ENCODE results near the gene MKKS.
A peak's percentile ranks its signal among the peaks of the same experiment; 100 is the strongest.

Gene MKKS

DNA sequence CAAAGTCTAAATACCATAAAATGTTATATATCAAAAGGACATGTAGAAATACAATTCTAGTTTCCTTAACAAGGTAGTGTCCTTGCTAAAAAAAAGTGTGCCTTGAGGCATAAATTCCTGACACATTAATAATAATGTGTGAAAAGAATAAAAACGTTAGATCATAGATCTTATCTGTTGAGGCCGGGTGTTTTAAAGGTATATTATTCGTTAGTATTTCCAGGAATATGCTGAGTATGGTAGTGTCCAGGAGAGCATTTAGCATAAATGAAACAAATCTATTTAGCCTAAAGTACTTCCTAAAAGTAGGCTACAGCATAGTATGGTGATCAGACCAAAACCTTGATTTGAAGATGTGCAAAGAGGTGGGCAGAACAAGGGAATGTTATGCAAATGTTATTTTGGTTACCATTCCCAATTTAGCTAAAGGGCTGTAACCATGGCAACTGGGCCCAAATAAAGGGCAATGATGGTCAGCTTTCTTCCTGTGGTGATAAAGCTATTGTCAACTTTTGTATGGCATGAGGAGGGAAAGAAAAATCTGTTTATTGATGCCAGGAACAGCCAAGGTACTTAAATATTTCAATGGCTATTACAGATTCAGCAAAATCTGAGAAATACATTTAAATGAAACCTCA, 18.9 kb downstream of the MKKS start:
- H3K9ac ChIP-seq (ENCODE audit: insufficient read length, low read depth): no peak overlapping the region
- no peak overlapping the region for H3K4me3 ChIP-seq (ENCODE audit: insufficient read length, low read depth)
- TF ChIP-seq ZNF274 (IDR thresholded peaks at IDR 0.05; ENCODE audit: low read depth, low read length): no peak
- no peak for TF ChIP-seq YY1 (IDR thresholded peaks at IDR 0.05; ENCODE audit: insufficient read depth, insufficient read length)
- no peaks in the 10 kb centered on the region for H3K27me3 ChIP-seq (ENCODE audit: insufficient read depth, insufficient read length)
- no peaks in the 10 kb centered on the region for H3K4me1 ChIP-seq (ENCODE audit: insufficient read depth, insufficient read length)
- no peaks in the 10 kb centered on the region for H3K9me3 ChIP-seq (ENCODE audit: insufficient read depth, low read length)
- peak; percentile 52 for DNase-seq (ENCODE audit: low read depth, low spot score)
- peaks cover 39% of the 10 kb centered on the region for H3K36me3 ChIP-seq (ENCODE audit: insufficient read depth, insufficient read length, low read length)

DNA sequence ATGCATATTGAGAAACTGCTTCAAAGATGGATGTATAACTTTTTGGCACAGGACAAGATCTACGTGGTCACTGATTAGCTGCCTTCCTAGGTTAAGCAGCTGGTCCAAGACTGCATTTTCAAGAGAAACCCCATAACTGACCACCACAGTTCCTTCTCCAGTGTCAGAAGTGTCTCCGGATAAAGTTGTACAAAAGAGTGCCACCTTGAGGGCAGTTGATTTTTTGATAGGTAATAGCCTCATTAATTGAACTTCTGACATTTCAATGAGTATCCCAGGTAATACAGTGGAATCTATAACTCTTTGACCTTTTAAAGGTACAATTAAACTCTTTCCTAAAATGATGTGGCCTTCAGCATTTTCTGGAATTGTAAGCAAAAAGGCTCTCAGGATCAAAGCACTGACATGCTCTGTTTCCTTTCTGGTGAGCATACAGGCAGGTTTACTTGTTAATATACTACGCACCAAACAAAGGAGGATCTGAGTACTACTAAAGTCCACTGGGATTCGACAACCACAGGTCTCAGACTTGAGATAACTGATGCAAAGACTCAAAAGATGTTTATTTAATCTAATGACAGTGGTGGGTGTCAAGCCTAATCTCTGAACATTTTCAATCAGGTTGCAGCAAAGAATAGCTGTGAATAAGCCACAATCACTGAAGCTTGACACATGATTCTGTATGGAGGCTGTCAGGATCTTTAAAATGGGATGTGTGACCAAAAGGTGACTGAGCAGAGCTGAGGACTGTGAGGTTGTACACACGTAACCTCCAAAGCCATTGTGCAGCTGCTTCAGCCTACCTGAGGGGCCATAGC, 21.2 kb downstream of the MKKS start:
- Histone ChIP-seq H3K4me3 (ENCODE audit: insufficient read length, low read depth) (no peak overlapping the region), H3K4me1 (ENCODE audit: insufficient read depth, insufficient read length) (no peaks in the 10 kb centered on the region), H3K9ac (ENCODE audit: insufficient read length, low read depth) (no peak overlapping the region), H3K36me3 (ENCODE audit: insufficient read depth, insufficient read length, low read length) (peaks cover 31% of the 10 kb centered on the region), H3K9me3 (ENCODE audit: insufficient read depth, low read length) (no peaks in the 10 kb centered on the region), H3K27me3 (ENCODE audit: insufficient read depth, insufficient read length) (no peaks in the 10 kb centered on the region)
- no peak for DNase-seq (ENCODE audit: low read depth, low spot score)
- no peak for TF ChIP-seq ZNF274 (IDR thresholded peaks at IDR 0.05; ENCODE audit: low read depth, low read length)
- no peak for TF ChIP-seq YY1 (IDR thresholded peaks at IDR 0.05; ENCODE audit: insufficient read depth, insufficient read length)
- no peak for TF ChIP-seq SUZ12 (IDR thresholded peaks at IDR 0.05; ENCODE audit: extremely low read depth, insufficient read depth, insufficient read length)

DNA sequence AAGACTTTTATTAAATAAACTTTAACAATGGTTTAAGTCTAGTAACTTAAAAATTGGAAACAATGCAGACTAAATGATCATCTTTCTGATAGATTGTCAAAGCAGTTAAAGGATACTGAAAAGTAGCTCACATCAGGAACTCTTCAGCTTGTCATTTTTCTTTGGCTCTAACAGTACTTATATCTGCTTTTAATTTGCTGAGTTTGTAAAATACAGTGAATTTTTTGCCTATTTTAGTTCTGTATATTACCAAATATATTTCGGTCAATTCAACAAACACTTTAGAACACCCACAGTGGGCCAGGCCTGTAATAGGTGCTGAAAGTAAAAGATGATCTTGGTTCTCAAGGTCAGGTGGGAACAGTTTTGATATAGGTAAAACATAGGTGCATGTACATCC, 22.3 kb downstream of the MKKS start:
- no peak overlapping the region for H3K9ac ChIP-seq (ENCODE audit: insufficient read length, low read depth)
- no peaks in the 10 kb centered on the region for H3K4me1 ChIP-seq (ENCODE audit: insufficient read depth, insufficient read length)
- no peak overlapping the region for H3K4me3 ChIP-seq (ENCODE audit: insufficient read length, low read depth)
- no peak for DNase-seq (ENCODE audit: low read depth, low spot score)
- TF ChIP-seq SUZ12 (IDR thresholded peaks at IDR 0.05; ENCODE audit: extremely low read depth, insufficient read depth, insufficient read length): no peak
- no peak for TF ChIP-seq YY1 (IDR thresholded peaks at IDR 0.05; ENCODE audit: insufficient read depth, insufficient read length)
- TF ChIP-seq ZNF274 (IDR thresholded peaks at IDR 0.05; ENCODE audit: low read depth, low read length): no peak
- no peaks in the 10 kb centered on the region for H3K9me3 ChIP-seq (ENCODE audit: insufficient read depth, low read length)
- peaks cover 27% of the 10 kb centered on the region for H3K36me3 ChIP-seq (ENCODE audit: insufficient read depth, insufficient read length, low read length)
- no peaks in the 10 kb centered on the region for H3K27me3 ChIP-seq (ENCODE audit: insufficient read depth, insufficient read length)

DNA sequence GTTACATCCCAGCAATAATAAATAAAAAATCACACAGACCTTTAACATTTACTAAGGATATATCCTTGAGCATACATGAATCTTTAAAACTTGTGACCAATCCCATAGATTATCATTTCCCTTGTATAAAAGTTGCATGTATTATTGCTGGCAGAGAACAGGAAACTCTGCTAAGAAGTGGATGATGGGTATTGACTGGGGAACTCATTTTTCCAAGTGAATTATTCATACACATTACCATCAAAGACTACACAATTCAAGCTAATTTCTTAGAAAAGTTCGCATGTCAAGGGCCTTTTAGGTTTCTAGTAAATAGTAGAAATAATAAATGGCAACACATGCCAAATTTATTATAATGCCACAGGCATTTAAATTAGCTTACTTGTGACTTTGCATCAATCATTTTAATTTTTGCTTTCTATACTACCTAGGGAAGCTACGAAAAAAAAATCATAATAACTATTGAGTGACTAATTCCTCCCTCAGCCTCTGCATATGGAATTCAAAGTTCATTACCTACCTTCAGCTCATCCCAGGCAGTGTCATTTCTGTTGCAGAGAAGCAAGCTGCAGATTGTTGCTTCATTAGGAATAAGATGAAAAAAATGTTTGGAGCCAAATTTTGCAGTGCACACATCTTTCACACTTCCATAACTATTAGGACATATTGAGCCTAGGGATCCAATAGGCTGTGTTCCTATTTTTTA, 25.8 kb downstream of the MKKS start:
- Histone ChIP-seq H3K36me3 (ENCODE audit: insufficient read depth, insufficient read length, low read length) (peaks cover 26% of the 10 kb centered on the region), H3K9ac (ENCODE audit: insufficient read length, low read depth) (no peak overlapping the region), H3K4me1 (ENCODE audit: insufficient read depth, insufficient read length) (no peaks in the 10 kb centered on the region), H3K4me3 (ENCODE audit: insufficient read length, low read depth) (no peak overlapping the region), H3K9me3 (ENCODE audit: insufficient read depth, low read length) (no peaks in the 10 kb centered on the region), H3K27me3 (ENCODE audit: insufficient read depth, insufficient read length) (no peaks in the 10 kb centered on the region)
- no peak for DNase-seq (ENCODE audit: low read depth, low spot score)
- TF ChIP-seq SUZ12 (IDR thresholded peaks at IDR 0.05; ENCODE audit: extremely low read depth, insufficient read depth, insufficient read length) (no peak), ZNF274 (IDR thresholded peaks at IDR 0.05; ENCODE audit: low read depth, low read length) (no peak), YY1 (IDR thresholded peaks at IDR 0.05; ENCODE audit: insufficient read depth, insufficient read length) (no peak)

DNA sequence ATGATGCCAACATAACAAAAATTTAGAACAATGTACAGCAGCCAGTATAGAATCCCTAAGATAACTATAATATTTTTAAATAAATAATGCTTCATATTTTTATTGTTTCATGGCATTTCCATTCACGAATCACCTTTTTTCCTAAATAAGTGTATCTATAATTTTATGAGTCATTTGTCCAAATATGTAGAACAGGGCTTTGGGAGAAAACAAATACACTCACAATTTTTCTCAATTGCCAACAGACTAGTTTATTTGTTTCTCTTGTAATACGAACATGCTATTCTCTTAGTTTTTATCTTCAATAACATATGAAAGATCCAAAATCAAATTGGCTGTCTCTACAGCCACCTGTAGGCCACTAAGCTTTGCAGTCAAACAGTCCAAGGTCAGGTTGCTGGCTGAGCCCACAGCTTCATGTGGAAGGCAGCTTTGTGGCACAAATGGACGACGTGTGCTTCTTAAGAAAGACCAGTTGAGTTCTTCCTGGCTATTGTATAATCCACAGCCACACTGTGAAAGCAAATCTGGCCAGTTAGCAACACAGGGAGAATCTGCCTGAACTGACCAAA, 29.0 kb downstream of the MKKS start:
- Histone ChIP-seq H3K9ac (ENCODE audit: insufficient read length, low read depth) (no peak overlapping the region), H3K36me3 (ENCODE audit: insufficient read depth, insufficient read length, low read length) (peaks cover 10% of the 10 kb centered on the region), H3K4me3 (ENCODE audit: insufficient read length, low read depth) (no peak overlapping the region), H3K27me3 (ENCODE audit: insufficient read depth, insufficient read length) (no peaks in the 10 kb centered on the region), H3K4me1 (ENCODE audit: insufficient read depth, insufficient read length) (no peaks in the 10 kb centered on the region), H3K9me3 (ENCODE audit: insufficient read depth, low read length) (no peaks in the 10 kb centered on the region)
- TF ChIP-seq YY1 (IDR thresholded peaks at IDR 0.05; ENCODE audit: insufficient read depth, insufficient read length): no peak
- no peak for TF ChIP-seq ZNF274 (IDR thresholded peaks at IDR 0.05; ENCODE audit: low read depth, low read length)
- no peak for TF ChIP-seq SUZ12 (IDR thresholded peaks at IDR 0.05; ENCODE audit: extremely low read depth, insufficient read depth, insufficient read length)
- no peak for DNase-seq (ENCODE audit: low read depth, low spot score)

DNA sequence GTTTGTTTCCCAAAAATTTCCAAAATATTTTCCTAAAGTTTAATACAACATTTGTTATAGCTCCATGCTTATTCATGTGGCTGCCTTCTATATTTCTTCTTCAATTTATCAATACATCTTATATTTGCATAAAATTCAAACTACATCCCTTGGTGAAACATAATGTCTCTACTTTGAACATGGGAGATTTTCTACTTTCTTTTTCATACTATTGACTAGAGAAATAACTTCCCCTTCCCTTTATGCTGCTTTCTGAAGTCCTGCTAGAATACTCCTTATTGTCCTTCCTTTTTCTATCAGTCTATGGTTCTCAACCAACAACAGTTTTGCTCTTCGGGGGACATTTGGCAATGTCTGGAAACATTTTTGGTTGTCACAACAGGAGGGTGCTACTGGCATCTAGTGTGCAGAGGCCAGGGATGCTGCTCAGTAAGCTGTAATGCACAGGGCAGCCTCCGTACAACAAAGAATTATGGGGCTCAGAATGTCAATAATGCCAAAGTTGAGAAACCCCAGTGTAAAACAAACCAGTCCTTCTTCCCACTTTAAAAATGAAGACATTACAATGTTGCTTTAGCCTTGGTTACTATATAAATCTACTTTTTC, 29.9 kb downstream of the MKKS start:
- no peak for TF ChIP-seq YY1 (IDR thresholded peaks at IDR 0.05; ENCODE audit: insufficient read depth, insufficient read length)
- no peak for TF ChIP-seq SUZ12 (IDR thresholded peaks at IDR 0.05; ENCODE audit: extremely low read depth, insufficient read depth, insufficient read length)
- no peak for TF ChIP-seq ZNF274 (IDR thresholded peaks at IDR 0.05; ENCODE audit: low read depth, low read length)
- peaks cover 10% of the 10 kb centered on the region for H3K36me3 ChIP-seq (ENCODE audit: insufficient read depth, insufficient read length, low read length)

More for the DNA sequence above, 29.9 kb downstream of the MKKS start:
- Histone ChIP-seq H3K4me3 (ENCODE audit: insufficient read length, low read depth) (no peak overlapping the region), H3K4me1 (ENCODE audit: insufficient read depth, insufficient read length) (no peaks in the 10 kb centered on the region), H3K27me3 (ENCODE audit: insufficient read depth, insufficient read length) (no peaks in the 10 kb centered on the region), H3K9me3 (ENCODE audit: insufficient read depth, low read length) (no peaks in the 10 kb centered on the region), H3K9ac (ENCODE audit: insufficient read length, low read depth) (no peak overlapping the region)
- no peak for DNase-seq (ENCODE audit: low read depth, low spot score)

All from NT2/D1 (cell line).